ENCODE results near the gene PLP2. TPM values are rescaled to one million over a fixed set of nuclear protein-coding genes. Genes with fewer than 3 reads are reported as not detected.
A peak's percentile ranks its signal among the peaks of the same experiment; 100 is the strongest.

The PLP2 gene
- total and polyA plus RNA-seq, 8 donors, result 42.7 to 241 (median 53.5) TPM

DNA sequence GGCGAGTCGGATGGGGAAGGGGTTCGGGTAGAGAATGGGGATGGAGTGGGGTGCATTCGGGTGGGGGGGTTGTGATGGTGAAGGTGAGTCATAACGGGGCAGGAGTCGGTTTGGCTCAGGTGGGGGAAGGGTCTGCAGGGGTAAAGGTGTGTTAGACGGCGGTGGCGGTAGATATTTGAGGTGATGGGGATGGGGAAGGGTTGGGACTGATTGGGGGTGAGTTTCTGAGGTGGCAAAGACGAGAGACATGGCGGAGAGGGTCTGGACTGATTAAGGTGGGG, 27.6 kb downstream of the PLP2 start:
- H3K4me3 ChIP-seq, result no peak overlapping the region
- ATAC-seq, result no peak

DNA sequence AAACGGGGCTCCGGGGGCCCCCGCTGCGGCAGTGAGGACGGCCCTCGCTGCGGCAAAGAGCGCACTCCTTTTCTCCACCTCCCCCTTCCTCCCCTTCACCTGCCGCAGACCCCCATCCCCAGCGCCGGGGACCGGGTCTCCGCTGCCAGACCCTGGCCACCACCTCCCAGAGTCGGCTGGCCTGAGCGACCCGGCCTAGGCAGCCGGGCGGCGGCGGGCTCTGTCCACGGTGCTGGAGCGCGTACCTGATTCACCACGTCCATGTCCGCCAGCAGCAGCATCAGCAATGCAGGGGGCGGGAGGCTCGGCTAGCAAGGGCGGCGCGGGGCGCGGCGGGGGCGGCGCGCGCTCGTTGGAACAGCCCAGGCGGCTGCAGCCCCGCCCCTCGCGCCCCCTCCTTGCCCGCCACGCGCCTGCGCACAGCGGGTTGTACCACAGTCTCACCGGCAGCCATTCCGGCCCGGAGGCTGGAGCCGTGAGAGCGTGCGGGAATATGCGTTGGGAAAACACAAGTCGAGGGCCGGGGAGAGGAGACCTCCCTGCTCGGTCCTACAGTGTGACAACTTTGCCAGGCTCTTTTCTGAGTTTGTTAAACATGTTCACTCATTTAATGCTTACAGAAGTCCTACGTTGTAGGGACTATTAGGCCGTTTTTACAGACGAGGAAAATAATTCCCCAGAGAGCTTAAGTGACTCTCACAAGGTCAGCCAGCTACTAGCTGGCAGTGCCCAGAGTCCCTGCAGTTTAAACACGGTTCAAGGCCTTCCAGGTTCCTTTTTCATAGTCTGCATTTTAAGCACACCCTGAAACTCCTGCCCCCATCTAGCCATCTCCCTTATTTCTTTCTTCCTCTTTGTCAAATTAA, 28.4 kb downstream of the PLP2 start, which contains the start of gene SYP:
TSS of gene SYP (minus strand) at position 288 of the 866 bp plus-strand sequence. CDS start at position 281, 7 bp downstream.
- TF ChIP-seq, protein P1, sequence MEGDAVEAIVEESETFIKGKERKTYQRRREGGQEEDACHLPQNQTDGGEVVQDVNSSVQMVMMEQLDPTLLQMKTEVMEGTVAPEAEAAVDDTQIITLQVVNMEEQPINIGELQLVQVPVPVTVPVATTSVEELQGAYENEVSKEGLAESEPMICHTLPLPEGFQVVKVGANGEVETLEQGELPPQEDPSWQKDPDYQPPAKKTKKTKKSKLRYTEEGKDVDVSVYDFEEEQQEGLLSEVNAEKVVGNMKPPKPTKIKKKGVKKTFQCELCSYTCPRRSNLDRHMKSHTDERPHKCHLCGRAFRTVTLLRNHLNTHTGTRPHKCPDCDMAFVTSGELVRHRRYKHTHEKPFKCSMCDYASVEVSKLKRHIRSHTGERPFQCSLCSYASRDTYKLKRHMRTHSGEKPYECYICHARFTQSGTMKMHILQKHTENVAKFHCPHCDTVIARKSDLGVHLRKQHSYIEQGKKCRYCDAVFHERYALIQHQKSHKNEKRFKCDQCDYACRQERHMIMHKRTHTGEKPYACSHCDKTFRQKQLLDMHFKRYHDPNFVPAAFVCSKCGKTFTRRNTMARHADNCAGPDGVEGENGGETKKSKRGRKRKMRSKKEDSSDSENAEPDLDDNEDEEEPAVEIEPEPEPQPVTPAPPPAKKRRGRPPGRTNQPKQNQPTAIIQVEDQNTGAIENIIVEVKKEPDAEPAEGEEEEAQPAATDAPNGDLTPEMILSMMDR (IDR thresholded peaks at IDR 0.05), result no peak
- Histone ChIP-seq H3K4me3 (peak within 1 kb of the TSS in 1 of 2 donors; percentile 26), H3K4me1 (no peaks in the 10 kb centered on the region), H3K27me3 (no peaks in the 10 kb centered on the region), H3K9me3 (no peaks in the 10 kb centered on the region), H3K27ac (peak within 1 kb of the TSS in 1 of 2 donors; percentile 37), H3K36me3 (no peaks in the 10 kb centered on the region)
- peak; percentile 69 to 93 (median 88) for DNase-seq
- peak; percentile 95 for ATAC-seq
- intact Hi-C loops (cut with DNase I), result no loop called here

More for the DNA sequence above, 27.6 kb downstream of the PLP2 start:
- Histone ChIP-seq H3K27me3 (no peaks in the 10 kb centered on the region), H3K27ac (no peak overlapping the region), H3K4me1 (no peaks in the 10 kb centered on the region), H3K36me3 (no peaks in the 10 kb centered on the region), H3K9me3 (no peaks in the 10 kb centered on the region)
- DNase-seq, result no peak
- TF ChIP-seq, protein P1 (IDR thresholded peaks at IDR 0.05), result no peak
- intact Hi-C loops (cut with DNase I), result no loop called here

DNA sequence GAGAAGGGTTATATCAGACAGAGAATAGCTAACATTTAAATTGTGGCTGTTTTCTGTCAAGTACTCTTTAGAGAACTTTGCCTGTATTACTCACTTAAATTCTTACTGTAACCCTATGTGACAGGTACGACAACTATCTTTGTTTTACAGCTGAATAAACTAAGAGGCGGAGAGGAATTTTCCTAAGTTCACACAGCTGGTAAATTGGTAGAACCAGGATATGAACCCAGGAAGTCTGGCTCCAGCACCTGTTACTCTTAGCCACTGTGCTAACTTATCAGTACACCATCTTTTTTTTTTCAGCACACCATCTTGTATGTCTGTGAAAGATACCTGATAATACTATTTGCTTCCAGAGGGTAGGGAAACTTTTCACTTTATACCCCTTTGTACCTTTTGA, 30.3 kb downstream of the PLP2 start:
- TF ChIP-seq, protein P1 (IDR thresholded peaks at IDR 0.05), result no peak
- DNase-seq (no peak), ATAC-seq (peak; percentile 26)
- no peaks in the 10 kb centered on the region for H3K9me3 ChIP-seq
- no peaks in the 10 kb centered on the region for H3K36me3 ChIP-seq
- H3K27me3 ChIP-seq, result no peaks in the 10 kb centered on the region
- intact Hi-C loops (cut with DNase I), result no loop called here
- H3K4me1 ChIP-seq, result no peaks in the 10 kb centered on the region
- no peak overlapping the region for H3K27ac ChIP-seq
- no peak overlapping the region for H3K4me3 ChIP-seq

DNA sequence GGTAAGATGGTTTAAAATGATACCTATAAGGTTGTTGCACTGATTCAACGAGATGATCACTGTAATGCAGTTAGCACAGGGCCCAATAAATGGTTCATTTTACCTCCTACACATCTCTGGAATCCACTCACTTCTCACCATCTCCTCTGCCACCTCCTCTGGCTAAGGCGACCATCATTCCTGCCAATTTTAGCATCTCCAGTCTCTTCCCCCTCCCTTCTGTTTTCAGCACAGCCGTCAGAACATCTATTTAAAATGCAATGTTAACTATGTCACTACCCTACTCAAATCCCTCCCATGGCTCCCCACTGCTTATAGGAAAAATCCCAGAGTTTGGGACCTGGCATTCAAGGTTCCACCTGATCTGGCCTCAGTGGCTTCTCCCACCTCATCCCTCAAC, 31.8 kb downstream of the PLP2 start:
- H3K4me3 ChIP-seq, result no peak overlapping the region
- H3K4me1 ChIP-seq, result no peaks in the 10 kb centered on the region
- no peaks in the 10 kb centered on the region for H3K36me3 ChIP-seq
- no peaks in the 10 kb centered on the region for H3K27me3 ChIP-seq
- ATAC-seq, result no peak
- DNase-seq, result no peak
- no peak overlapping the region for H3K27ac ChIP-seq
- no peaks in the 10 kb centered on the region for H3K9me3 ChIP-seq
- intact Hi-C loops (cut with DNase I), result no loop called here
- TF ChIP-seq, protein P1 (IDR thresholded peaks at IDR 0.05), result no peak

DNA sequence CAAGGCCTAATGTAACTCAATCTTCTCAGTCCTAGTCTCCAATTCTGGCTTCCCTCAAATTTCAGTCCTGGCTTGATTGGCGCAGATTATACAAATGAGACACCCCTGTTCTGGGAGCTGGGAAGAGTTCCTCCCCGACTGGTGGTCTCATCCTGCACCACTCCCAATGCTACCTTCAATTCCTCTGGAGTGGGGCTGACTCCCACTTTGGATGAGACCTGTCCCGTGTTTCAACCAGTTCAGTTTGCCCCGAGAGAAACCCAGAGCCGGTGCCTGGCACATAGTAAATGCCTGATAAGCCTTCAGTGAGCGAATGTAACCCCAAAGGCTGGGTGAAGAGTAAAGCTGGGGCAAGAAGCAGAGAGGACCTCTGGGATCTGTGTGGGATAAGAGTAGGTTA, 32.3 kb downstream of the PLP2 start:
- Histone ChIP-seq H3K9me3 (no peaks in the 10 kb centered on the region), H3K36me3 (no peaks in the 10 kb centered on the region), H3K4me3 (no peak overlapping the region), H3K4me1 (no peaks in the 10 kb centered on the region), H3K27me3 (no peaks in the 10 kb centered on the region), H3K27ac (no peak overlapping the region)
- TF ChIP-seq, protein P1 (IDR thresholded peaks at IDR 0.05), result no peak
- DNase-seq, result no peak
- no peak for ATAC-seq
- intact Hi-C loops (cut with DNase I), result no loop called here

Data from left lung (tissue), 10 donors.